Stimulated activated CD4-positive, alpha-beta T cell treated with anti-CD3 and anti-CD28 coated beads, Interleukin-2, amount 100 ng/mL, for 48 hours (primary cell): ENCODE results near the gene UBA6.
"Not testable (repeated sequence)": the region's sequence is repeated elsewhere in the genome, so short reads cannot be mapped to it uniquely, and the experiment has no call there.

Experiments used
- DNase-seq, 2 donors: peaks; one replicate each; pipeline ENCODE4 v3.0.0-alpha.2; 2020

Gene UBA6

DNA sequence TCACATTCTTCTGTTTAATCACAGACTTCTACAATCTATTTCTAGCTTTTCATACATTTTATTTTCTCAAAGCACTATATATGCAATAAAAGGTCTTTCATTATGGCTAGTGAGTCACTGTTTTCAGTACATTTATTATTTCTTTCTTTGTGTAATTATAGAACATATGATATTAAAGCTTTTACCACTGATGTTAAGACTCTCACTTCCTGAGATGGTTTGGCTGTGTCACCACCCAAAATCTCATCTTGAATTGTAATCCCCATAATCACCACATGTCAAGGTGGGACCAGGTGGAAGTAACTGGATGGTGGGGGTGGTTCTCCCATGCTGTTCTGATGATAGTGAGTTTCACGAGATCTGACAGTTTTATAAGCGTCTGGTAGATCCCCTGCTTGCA is 41.9 kb downstream of the UBA6 start:
- DNase-seq = no peak

DNA sequence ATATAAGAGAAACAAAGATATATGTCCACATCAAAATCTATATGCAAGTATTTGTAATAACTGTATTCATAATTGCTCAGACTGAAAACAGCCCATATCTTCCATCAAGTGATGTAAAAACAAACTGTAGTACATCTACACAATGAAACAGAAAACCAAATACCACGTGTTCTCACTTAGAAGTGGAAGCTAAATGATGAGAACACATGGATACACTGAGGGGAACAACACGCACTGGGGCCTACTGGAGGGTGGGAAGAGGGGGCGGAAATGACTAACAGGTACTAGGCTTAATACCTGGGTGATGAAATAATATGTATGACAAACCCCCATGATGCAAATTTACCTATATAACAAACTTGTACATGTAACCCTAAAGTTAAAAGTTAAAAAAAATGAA is 42.7 kb downstream of the UBA6 start:
- peak in 1 of 2 donors; percentile 10 for DNase-seq

DNA sequence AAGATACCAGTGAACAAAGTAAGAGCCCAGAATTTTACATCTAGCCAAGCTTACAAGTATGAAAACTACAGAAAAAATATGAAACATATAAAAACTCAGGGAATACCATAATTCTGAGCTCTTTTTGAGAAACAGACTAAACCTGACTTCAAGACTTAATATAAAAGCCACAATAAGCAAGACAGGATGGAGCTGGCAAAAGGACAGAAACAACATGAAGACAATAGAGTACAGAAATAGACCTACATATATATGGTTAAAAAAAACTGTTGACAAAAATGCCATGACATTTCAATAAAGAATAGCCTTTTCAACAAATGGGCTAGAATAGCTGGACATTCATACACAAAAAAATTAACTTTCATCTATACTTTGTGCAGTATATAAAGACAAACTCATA is 49.4 kb downstream of the UBA6 start:
- no peak for DNase-seq

DNA sequence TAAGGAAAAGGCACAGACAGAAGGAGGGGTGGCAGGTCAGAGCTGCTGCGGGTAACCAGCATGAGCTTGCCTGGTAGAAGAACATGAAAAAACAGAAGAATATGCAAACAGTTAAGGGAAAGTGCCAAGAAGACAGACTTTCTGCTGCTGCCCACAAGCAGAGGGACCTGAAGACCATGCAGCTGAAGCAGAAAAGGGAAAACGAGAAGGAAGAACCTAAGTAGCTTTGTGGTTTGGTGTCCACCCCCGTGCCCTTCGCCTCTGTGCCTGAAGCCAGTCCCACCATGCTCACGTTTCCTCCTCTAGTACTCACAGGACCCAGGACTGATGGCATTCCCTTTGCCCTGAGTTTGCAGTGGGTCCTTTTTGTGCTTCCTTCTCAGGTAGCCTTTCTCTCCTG is 62.8 kb downstream of the UBA6 start:
- no peak for DNase-seq

DNA sequence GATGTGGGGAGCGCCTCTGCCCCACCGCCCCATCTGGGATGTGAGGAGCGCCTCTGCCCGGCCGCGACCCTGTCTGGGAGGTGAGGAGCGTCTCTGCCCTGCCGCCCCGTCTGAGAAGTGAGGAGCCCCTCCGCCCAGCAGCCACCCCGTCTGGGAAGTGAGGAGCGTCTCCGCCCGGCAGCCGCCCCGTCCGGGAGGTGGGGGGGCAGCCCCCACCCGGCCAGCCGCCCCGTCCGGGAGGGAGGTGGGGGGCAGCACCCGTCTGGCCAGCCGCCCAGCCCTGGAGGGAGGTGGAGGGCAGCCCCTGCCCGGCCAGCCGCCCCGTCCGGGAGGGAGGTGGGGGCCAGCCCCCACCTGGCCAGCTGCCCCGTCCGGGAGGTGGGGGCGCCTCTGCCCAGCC is 64.0 kb downstream of the UBA6 start:
- DNase-seq = not testable (repeated sequence)

DNA sequence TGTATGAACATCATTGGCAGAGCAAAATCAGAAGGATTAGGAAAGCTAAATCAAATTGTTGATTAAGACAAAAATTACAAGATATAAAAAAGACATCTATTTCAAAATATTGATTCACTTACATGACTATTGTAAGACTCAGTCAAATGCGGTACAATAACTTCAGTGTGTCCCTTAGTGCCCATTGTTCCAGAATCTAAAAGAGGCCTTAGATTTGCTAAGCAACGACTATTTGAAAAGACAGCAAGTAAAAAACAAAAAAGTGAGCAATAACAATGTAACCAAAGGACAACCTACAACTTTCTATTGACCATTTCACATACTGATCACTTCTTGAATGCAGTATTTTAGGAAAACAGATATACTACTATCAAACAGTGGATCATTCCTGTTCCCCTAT is 65.6 kb downstream of the UBA6 start:
- no peak for DNase-seq

DNA sequence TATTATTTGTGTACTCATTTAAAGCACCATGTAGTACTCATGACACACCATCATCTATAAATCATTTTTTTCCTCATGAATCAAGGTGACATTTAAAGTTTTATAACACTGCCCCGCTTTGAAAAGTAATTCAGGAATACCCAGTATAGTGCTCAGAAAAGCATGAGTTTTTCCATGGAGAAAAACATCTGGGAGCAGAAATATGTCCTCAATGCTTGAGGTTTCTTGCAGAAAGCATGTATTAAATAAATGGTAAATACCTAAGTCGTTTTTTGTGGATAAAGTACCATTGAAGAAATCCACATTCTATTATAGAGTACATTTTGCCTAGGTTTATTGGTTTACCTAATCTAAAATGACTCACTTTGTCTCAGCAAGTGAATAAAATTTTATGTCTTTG is 66.2 kb downstream of the UBA6 start:
- DNase-seq = no peak

DNA sequence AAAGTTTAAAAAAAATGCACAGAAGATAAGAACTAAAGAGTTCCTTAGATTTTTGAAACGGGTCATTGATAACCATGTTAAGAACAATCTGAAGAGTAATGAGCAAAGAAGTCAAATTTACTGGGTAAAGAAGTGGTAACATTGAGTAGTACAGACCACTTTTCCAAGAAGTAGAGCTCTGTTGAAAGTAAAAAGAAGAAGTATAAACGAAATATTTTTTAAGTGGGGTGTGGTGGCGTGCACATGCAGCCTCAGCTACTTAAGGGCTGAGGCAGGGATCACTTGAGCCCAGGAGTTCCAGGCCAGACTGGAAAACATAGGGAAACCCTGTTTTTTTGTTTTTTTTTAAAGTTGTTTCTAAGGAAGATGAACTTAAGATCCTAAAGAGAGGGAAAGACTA is 68.5 kb downstream of the UBA6 start:
- no peak for DNase-seq

DNA sequence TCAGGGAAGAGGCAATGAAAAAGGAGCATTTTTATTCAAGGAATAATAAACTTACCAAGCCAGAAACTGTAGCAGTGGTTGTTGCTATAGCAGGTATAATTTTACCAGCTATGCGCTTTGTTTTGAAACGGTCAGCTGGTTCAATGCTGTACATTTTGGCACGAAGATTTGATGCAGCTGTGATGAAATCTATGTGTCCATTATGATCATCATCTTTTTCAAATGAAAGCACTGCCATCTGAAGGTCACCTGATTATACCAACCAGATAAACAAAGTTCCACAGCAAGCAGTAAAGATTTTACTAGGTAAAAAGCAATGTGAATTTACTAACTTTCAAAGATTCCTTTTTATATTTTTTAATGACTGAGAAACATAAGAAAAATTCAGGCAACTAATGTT is 76.0 kb downstream of the UBA6 start:
- DNase-seq = no peak

DNA sequence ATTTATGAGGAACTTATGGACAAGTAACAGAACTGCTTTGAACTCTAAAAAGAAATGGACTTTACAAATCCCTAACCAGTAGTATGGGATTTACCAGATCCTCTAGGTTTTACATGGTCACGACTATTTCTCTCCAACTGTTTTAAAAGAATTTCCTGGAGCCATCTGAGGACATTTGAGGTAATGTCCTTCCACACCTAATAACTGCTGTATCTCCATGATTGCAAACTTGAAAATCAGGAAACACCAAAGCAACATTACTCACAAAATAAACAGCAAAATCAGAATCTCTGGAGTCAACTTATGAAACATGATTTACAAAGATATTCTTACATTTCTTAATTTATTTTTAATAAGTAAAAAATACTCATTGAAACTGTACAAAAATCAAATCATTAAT is 84.5 kb downstream of the UBA6 start:
- no peak for DNase-seq

DNA sequence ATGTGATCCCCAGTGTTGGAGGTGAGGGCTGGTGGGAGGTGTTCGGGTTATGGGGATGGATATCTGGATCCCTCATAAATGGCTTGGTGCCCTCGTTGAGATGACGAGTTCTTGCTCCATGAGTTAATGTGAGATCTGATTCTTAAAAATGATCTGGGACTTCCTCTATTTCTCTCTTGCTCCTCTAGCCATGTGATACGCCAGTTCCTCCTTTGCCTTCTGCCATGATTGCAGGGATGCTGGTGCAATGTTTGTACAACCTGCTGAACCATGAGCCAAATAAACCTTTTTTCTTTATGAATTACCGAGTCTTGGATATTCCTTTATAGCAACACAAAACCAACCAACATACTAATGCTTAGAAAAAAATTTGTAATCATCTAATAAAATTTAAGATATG is 85.8 kb downstream of the UBA6 start:
- no peak for DNase-seq

DNA sequence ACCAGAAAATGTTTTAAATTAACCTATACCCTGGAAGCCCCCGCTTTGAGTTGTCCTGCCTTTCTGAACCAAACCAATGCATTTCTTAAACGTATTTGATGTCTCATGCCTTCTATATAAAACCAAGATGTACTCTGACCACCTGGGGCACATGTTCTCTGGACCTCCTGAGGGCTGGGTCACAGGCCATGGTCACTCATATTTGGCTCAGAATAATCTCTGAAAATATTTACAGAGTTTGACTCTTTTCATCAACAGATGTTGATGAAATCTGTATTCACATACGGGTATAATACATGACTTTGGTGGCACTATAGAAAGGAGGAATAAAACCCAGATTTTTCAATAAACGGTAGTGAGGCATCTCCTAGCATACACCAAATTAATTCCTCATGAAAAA is 86.8 kb downstream of the UBA6 start:
- DNase-seq = no peak

DNA sequence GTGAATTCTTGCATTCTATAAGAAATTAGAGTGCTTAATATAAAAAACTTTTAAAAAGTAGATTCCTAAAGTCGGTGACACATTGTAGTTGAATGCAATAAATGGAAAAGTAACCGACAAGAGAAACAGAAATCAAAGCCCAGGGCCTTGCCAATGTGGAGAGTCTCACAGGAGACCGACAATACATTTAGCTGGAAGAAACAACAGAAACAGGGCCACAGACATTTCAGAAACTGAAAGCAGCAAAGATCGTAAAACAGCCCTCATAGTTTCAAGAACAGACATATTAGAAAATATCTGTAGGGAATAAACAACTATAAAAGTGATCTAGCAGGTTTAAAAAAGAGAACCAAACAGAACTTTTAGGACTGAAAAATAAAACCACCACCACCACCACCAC is 92.9 kb downstream of the UBA6 start:
- DNase-seq = no peak

DNA sequence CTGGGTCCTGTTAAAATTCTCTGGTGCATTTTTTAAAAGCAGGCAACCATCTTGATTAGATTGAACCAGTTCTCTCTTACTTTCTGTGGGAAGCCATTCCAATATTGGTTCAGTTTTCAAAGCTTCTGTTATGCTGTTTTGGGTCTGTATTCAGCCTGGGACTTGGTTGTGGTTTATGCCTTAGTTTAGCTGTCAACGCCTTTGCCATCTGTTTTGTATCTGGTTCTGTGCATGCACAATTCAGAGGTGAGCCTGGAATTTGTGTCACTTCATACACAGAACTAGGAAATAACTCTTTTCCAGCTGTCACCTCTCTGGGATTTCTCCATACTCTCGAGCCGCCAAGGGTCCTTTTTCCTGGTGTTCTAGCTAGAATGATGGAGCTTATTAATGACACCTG is 96.2 kb downstream of the UBA6 start:
- no peak for DNase-seq

DNA sequence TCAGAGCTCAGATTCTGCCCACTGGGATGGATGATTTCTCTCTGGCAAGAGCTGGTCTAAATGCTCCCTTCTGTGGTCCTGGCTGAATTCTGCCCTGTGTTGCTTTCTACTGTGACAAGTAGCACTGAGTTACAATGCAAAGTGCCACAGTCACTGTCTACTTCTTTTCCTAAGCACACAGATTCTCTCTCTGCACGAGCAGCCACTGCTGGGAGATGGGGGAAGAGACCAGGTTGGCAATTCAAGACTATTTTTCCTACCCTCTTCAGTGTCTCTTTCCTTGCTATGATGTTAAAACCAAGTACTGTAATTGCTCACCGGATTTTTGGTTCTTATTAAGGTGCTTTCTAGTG is 97.0 kb downstream of the UBA6 start:
- no peak for DNase-seq

DNA sequence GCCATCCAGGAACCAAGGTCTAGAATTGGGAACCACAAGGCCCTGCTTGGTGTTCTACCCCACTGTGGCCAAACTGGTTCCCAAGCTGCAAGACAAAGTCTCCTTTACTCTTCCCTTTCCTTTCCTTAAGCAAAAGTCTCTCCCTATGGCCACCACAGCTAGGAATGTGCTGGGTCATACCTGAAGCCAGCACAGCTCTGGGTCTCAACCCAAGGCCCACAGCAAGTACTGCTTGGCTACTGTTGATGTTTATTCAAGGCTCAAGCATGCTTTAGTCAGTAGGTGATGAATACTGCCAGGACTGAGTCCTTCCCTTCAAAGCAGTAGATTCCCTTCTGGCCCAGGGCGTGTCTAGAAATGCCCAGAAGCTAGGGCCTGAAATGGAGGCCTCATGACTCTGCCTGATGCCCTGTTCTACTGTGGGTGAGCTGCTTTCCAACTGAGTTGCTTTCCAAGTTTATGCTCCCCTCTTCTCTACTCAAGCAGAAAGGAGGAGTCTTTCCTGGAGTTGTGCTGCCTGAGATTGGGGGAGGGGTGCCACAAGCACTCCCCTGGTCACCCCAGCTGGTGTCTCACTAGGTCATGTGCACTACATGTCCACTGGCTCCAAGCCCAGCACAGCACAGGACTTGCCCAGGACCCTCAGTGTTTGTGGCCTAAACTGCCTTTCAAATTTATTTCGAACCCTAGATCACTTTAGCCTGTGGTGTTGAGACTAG is 97.5 kb downstream of the UBA6 start:
- DNase-seq = no peak

DNA sequence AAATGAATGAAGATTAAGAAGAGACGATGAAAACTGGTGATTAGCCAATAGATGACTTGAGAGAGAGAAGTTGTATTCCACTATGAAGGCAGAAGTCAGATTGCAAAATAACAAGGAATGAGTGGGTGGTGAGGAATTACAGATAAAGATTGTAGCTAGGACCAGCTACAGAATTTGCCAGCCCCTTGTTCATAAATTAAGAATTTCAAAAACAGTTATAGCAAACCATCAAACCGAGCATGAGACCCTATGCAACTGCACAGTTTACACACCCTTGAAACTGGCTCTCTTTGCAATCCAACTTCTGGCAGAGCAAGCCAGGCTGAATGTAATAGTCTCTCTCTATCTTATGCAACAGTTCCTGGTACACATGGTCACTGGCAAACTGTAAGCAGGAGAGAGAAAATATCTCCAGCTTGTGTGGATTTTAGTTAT is 107.2 kb downstream of the UBA6 start:
- DNase-seq = no peak

DNA sequence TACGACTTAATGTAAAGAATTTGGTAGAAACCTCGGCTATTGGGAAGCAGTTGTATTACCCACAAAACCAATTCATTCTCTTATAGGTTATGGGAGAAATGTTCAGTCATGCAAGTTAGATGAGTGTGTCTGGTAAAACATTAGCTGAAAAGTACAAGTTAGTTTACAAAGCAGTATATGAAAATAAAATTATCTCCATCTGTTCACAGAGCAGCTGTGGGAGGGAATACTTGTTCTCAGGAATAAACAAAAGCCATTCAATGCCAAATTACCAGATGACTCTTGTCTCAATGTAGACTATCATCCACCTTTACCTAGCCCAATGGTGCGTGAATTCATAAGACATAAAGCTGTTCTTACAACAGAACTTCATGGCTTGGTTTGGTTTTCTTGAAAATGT is 113.8 kb downstream of the UBA6 start:
- DNase-seq = no peak

DNA sequence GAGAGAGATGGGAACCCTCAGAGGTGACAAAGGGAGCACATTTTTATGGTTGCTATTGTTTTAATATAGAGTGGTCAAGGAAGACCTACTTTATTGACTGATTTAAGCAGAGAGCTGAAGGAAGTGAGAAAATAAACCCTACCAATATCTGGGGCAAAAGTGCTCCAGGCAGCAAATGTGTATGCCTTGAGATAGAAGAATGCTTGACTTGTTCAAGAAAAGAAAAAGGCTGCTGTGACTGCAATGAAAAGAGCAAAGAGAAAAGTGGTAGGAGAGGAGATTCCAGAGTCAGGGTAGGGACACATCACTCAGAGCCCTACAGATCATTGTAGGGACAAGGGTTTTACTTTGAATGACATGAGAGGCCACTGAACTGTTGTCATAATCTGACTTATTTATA is 116.5 kb downstream of the UBA6 start:
- DNase-seq = no peak

DNA sequence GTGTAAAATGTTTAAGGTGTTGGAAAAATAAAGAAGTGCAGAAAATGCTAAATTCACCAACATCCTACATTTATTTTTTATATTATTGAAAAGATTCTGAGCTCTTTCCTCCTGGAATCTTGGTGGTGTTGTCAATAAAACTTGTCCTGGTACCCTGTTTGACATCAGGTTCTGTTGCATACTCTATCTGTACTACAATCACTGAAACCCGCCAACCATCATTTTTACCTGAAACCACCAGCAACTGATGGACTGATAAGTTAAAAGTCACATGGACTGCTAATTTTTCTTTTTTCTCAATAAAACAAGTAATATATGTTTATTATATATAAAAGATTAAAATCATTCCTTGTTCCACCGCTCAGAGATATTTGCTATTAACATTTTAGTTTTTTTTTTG is 119.0 kb downstream of the UBA6 start:
- DNase-seq = no peak

DNA sequence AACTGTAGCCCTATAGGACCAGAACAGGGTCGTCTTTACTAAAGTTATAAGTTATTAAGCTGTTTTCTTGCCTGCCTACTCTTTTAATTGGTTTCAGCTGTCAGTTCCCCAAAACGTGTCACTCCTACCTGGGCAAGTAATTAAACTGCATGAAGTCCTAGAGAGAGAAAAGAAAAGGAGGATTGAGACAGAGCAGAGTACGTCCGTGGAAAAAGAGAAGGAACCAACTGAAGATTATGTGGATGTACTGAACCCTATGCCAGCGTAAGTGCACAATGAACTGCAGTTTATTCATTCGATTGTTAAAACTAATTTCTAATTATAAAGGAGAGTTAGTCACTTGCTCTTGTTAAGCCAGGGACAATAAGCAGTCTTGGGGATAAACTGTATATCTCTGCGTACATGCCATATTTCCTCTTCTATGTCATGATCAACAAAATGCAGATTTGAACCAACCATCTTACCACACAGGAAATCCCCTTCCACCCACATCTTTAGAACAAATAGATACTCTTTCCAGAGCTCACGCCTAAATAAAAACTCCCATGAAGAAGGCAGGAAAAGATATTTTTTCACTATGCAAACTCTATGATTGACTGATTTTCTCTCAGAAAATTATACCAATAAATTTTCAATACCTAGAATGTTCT is 119.6 kb downstream of the UBA6 start:
- DNase-seq = no peak

DNA sequence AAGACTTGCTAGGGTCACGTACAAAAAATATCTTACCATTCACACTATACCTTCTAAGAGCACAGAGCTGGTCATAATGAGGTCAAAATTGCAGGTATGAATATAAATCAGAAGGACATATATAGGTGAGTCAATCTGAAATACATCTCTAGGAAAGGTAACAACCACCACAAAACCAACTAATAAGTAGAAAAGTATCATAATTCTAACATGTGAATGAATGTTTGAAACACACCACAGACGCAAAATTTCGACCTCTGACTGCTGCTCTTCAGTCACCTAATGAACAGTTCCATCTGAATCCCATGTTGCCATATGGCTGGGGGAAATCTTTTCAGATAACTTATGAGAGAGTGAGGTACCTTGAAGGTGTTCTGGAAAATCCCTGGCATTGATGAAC is 120.4 kb downstream of the UBA6 start:
- DNase-seq = no peak

DNA sequence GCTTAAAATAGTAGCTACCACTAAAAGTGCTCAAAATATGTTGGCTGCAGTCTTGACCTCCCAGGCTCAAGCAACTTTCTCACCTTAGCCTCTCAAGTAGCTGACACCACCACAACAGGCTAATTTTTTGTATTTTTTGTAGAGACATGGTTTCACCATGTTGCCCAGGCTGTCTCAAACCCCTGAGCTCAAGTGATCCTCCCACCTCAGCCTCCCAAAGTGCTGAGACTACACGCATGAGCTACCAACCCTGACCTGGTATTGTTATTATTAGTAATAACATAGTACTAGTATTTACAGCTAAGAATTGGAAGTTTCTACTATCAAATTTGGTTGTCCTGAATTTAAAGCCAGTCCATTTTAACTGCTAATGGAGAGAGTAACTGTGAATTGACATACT is 124.4 kb downstream of the UBA6 start:
- DNase-seq = no peak

DNA sequence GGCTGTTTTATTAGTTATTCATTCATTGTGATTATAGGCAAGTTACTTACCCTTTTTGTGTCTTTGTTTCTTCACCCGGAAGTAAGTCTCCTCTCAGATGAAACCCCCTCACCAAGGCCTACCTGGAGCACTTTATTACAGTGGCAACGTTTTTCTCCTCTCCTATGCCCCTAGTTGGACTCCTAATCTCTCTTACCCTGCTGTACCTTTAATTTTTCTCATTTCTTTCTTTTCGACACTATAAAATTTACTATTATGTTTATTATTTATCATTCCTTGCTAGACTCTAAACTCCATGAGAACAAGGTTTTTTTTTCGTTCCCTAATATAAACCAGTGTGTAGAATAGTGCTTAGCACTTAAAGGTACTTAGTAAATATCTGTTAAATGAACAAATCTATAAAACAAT is 124.9 kb downstream of the UBA6 start:
- DNase-seq = no peak
